NCI-H2196 (cell line): ENCODE data around the gene TPT1.
A peak's percentile ranks its signal among the peaks of the same experiment; 100 is the strongest.
"Not testable (repeated sequence)": the region's sequence is repeated elsewhere in the genome, so short reads cannot be mapped to it uniquely, and the experiment has no call there.

ENCODE experiments used
- DNase-seq: peaks from one replicate; lab custom pipeline; 2025; ENCODE audit not compliant: unreplicated experiment; lab: John Stamatoyannopoulos, UW

Gene TPT1

GRCh38 chr13:45303866-45304265 is 37.1 kb downstream of the TPT1 start:
- no peak for DNase-seq

DNA sequence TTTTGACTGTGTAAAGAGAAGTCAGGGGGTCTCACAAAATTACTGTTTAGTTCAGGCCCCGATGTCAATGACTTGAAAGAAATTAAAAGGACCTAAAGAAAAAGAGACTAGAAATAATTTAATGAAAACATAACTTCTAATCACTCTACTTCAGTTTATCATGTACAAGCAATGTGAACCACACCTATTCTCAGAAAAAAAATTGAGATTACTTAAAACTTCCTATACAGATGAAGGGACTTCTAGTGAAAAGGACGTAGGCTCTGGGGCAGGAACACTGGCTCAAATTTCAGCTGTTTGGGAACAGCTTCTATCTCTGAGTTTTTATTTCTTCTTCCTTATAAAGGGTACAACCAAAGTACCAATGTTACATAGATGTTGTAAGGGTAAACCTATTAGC is 38.0 kb downstream of the TPT1 start:
- DNase-seq = no peak

GRCh38 chr13:45302507-45302906 is 38.5 kb downstream of the TPT1 start:
- DNase-seq = no peak

- DNase-seq = no peak
Observed at GRCh38 chr13:45301263-45301662, 39.7 kb downstream of the TPT1 start.

DNA sequence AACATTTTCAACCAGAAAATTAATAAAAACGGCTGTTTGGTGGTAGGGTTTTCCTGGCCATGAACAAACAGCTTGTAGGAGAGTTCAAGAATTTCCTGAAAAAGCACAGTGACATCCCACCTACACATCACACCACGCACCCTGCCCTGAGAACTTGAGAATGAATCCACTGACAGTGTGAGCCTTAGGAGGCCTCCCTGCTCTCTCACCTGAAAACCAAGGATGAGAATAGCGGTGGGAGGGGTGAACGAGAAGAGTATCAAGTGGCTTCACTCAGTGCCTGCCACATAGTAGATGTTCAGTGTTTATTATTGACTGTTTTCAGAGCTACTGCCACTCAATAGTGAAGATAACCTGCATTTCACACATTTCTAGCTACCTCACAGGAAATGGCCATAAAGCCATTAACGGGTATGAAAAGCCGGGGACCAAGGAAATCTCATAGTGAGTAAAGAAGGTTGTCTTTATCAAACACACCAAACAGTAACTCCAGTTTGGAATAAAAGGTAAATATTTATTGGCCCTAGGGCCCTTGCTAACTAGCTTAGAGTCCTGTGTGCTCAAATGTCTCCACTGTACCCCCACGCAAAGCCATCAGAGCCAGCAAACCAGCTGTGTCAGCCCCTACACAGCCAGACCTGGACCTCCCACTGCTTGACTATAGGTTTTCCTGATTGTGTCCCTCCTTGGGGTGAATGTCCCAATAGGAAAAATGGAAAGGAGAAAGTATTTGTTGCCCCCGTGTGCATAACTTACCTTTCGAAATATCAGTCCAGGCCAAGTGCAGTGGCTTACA is 40.6 kb downstream of the TPT1 start:
- no peak for DNase-seq

- no peak for DNase-seq
Observed at GRCh38 chr13:45299194-45299593, 41.8 kb downstream of the TPT1 start.

GRCh38 chr13:45298550-45298949 is 42.4 kb downstream of the TPT1 start:
- DNase-seq = not testable (repeated sequence)

DNA sequence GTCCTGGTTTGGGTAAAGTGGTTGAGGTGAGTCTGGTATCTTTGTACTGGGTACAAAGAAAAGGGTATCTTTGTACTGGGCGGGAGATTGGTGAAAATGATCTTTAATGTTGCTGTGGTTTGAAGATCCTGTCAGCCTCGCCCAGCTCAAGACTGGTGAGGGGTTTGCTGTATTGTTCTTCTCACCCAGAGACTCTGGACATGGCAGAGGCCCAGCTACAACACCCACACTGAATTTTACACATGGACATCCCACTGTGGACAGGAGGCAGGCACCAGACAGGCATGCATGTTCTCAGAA is 42.8 kb downstream of the TPT1 start:
- DNase-seq = no peak

GRCh38 chr13:45297456-45298205 is 43.4 kb downstream of the TPT1 start:
- DNase-seq = no peak

GRCh38 chr13:45296259-45296658 is 44.7 kb downstream of the TPT1 start:
- DNase-seq = no peak

DNA sequence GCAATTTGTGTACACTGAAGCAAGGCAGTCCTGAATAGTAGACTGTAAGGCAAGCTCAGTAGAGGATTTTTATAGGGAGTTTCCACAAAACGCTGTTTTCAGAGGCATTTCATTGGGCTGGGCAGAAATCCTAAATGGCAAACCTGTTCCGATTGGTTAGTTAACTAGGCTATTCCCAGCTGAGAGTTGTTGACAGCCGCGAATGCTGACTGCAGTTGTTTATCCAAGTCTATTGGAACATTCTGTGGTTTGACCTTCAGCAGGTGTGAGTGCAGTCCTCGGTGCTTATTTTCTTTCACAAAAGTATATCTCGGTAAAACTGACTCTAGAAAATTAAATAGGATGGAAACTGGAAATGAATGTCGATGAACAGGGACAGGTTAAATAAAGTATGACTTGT is 45.4 kb downstream of the TPT1 start:
- no peak for DNase-seq

DNA sequence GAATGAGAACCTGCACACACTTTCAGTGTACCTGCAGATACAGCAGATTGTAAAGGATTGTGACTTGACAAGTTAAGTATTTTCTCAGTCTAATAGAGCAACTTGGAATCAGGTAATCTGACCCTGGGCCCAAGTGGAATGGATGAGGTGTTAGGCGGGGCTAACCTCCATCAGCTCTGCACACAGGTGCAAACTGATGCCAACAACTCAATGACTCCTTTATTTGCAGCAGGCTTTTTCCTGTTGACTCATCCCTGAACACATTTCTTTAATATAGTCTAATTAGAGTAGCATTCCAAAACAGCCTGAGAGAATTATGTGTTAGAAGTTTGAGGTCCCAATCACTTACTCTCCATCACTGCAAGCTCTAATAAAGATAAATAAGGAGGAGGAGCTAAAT is 48.8 kb downstream of the TPT1 start:
- peak; percentile 20 for DNase-seq

- no peak for DNase-seq
Observed at GRCh38 chr13:45289936-45290563, 50.9 kb downstream of the TPT1 start.
